Uterus (tissue), 2 donors: ENCODE data around the gene USP6.

ENCODE experiments used
- POLR2A ChIP-seq, 2 donors: fragments of 450-650 bp; IDR thresholded peaks; one replicate each; pipeline ENCODE4 v1.6.1; 2016; ENCODE audit warnings: antibody characterized with exemption in 2 of 2, mild to moderate bottlenecking in 1 of 2, moderate library complexity in 1 of 2
- TF ChIP-seq, protein P1 (sequence below), 4 experiments: fragments of 200-600 bp in 2 of 4; fragments of 450-650 bp in 2 of 4; sonication (generic) in 2 of 4; IDR thresholded peaks; one replicate each; pipeline ENCODE4 v1.5.1; 2016 to 2019; ENCODE audit warnings: antibody characterized with exemption in 4 of 4, mild to moderate bottlenecking in 2 of 4, moderate library complexity in 1 of 4

DNA sequence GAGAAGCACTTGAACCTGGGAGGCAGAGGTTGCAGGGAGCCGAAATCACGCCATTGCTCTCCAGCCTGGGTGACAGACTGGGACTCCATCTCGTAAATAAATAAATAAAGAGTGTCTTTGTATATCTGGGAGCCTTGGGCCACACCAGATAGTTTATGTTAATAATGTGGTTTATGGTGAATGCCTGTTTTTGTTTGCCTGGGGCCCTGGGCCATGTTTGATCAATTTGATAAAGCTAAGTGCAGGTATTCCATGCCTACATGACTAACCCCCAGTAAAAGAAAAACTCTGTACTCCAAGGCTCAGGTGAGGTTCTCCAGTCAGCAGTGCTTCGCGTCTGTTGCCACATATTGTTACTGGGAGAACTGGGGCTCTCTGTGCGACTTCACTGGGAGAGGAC is 103.7 kb downstream of the USP6 start:
- no peak for TF ChIP-seq POLR2A (IDR thresholded peaks at IDR 0.05)
- TF ChIP-seq, protein P1, sequence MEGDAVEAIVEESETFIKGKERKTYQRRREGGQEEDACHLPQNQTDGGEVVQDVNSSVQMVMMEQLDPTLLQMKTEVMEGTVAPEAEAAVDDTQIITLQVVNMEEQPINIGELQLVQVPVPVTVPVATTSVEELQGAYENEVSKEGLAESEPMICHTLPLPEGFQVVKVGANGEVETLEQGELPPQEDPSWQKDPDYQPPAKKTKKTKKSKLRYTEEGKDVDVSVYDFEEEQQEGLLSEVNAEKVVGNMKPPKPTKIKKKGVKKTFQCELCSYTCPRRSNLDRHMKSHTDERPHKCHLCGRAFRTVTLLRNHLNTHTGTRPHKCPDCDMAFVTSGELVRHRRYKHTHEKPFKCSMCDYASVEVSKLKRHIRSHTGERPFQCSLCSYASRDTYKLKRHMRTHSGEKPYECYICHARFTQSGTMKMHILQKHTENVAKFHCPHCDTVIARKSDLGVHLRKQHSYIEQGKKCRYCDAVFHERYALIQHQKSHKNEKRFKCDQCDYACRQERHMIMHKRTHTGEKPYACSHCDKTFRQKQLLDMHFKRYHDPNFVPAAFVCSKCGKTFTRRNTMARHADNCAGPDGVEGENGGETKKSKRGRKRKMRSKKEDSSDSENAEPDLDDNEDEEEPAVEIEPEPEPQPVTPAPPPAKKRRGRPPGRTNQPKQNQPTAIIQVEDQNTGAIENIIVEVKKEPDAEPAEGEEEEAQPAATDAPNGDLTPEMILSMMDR (IDR thresholded peaks at IDR 0.05): no peak
